ENCODE results near the gene STXBP2. TPM values are rescaled to one million over a fixed set of nuclear protein-coding genes. Genes with fewer than 3 reads are reported as not detected.
"Not testable (repeated sequence)": the region's sequence is repeated elsewhere in the genome, so short reads cannot be mapped to it uniquely, and the experiment has no call there.

STXBP2 gene
- total RNA-seq, 4 donors from 2014 or later = 4.4 to 16.9 (median 14.1) TPM

DNA sequence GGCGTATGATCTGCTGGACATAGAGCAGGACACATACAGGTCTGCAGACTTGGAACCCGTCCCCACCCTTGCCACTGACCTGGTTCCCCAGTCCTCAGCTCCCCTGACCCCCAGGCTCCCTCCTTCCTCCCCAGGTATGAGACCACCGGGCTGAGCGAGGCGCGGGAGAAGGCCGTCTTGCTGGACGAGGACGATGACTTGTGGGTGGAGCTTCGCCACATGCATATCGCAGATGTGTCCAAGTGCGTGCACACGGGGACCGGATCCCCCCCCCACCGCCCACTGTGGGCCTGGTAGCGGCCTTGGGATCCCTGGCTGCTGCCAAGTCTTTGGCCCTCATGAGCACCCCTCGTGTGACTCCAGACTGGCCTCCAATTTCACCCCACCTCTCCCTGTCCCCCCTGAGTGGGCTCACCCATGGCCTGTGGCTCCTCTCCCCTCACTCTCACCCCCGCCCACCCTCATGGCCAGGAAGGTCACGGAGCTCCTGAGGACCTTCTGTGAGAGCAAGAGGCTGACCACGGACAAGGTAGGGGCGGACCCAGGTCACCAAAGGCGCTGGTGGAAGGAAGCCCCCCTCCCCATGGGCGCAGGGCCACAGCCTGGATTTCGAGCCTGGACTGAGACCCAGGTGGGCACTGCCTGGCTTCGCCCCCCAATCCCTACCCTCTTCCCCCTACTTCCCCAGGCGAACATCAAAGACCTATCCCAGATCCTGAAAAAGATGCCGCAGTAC is 5.6 kb downstream of the STXBP2 start:
- 64% methylated on average over 3 of the region's 27 CpGs; no CpG with 5 or more reads in 1 of the 2 donors for WGBS, 2 donors (ENCODE audit: low coverage in 1 of 2)

GRCh38 chr19:7643031-7643415 is 6.1 kb downstream of the STXBP2 start:
- TF ChIP-seq EP300 (IDR thresholded peaks at IDR 0.05) = no peak
- no peak for TF ChIP-seq POLR2AphosphoS5 (IDR thresholded peaks at IDR 0.05)
- TF ChIP-seq, protein P1, sequence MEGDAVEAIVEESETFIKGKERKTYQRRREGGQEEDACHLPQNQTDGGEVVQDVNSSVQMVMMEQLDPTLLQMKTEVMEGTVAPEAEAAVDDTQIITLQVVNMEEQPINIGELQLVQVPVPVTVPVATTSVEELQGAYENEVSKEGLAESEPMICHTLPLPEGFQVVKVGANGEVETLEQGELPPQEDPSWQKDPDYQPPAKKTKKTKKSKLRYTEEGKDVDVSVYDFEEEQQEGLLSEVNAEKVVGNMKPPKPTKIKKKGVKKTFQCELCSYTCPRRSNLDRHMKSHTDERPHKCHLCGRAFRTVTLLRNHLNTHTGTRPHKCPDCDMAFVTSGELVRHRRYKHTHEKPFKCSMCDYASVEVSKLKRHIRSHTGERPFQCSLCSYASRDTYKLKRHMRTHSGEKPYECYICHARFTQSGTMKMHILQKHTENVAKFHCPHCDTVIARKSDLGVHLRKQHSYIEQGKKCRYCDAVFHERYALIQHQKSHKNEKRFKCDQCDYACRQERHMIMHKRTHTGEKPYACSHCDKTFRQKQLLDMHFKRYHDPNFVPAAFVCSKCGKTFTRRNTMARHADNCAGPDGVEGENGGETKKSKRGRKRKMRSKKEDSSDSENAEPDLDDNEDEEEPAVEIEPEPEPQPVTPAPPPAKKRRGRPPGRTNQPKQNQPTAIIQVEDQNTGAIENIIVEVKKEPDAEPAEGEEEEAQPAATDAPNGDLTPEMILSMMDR (IDR thresholded peaks at IDR 0.05) = no peak
- no peak for TF ChIP-seq POLR2A (IDR thresholded peaks at IDR 0.05)
- Histone ChIP-seq H3K27ac (no peak overlapping the region), H3K36me3 (no peaks in the 10 kb centered on the region), H3K27me3 (peaks cover 99% of the 10 kb centered on the region), H3K4me3 (no peak overlapping the region), H3K9me3 (no peaks in the 10 kb centered on the region), H3K4me1 (no peaks in the 10 kb centered on the region)
- no peak for ATAC-seq
- WGBS, 2 donors (ENCODE audit: low coverage in 1 of 2) = 93 to 100% methylated on average over 2 to 3 of the region's 8 CpGs

More for the DNA sequence above, 5.6 kb downstream of the STXBP2 start:
- ATAC-seq = no peak
- TF ChIP-seq POLR2A (IDR thresholded peaks at IDR 0.05) (no peak), POLR2AphosphoS5 (IDR thresholded peaks at IDR 0.05) (no peak), EP300 (IDR thresholded peaks at IDR 0.05) (no peak)
- TF ChIP-seq, protein P1 (IDR thresholded peaks at IDR 0.05) = no peak
- no peak overlapping the region for H3K27ac ChIP-seq
- H3K36me3 ChIP-seq = no peaks in the 10 kb centered on the region
- H3K27me3 ChIP-seq = peaks cover 99% of the 10 kb centered on the region
- no peak overlapping the region for H3K4me3 ChIP-seq
- H3K9me3 ChIP-seq = no peaks in the 10 kb centered on the region
- no peaks in the 10 kb centered on the region for H3K4me1 ChIP-seq

GRCh38 chr19:7643629-7644549 is 7.0 kb downstream of the STXBP2 start:
- ATAC-seq, H3K36me3 ChIP-seq, H3K4me3 ChIP-seq, H3K4me1 ChIP-seq, H3K9me3 ChIP-seq, H3K27ac ChIP-seq: not testable (repeated sequence)
- 37 to 67% methylated on average over 6 to 9 of the region's 10 CpGs for whole genome bisulfite sequencing, 2 donors (ENCODE audit: low coverage in 1 of 2)
- H3K27me3 ChIP-seq = peaks cover 96% of the 10 kb centered on the region

- Histone ChIP-seq H3K27ac (no peak overlapping the region), H3K27me3 (peaks cover 96% of the 10 kb centered on the region), H3K36me3 (no peaks in the 10 kb centered on the region), H3K9me3 (no peaks in the 10 kb centered on the region), H3K4me1 (no peaks in the 10 kb centered on the region), H3K4me3 (no peak overlapping the region)
- ATAC-seq = no peak
- TF ChIP-seq POLR2AphosphoS5 (IDR thresholded peaks at IDR 0.05) (no peak), POLR2A (IDR thresholded peaks at IDR 0.05) (no peak), EP300 (IDR thresholded peaks at IDR 0.05) (no peak)
- TF ChIP-seq, protein P1 (IDR thresholded peaks at IDR 0.05) = no peak
- 93 to 95% methylated on average over 3 to 4 of the region's 20 CpGs for WGBS, 2 donors (ENCODE audit: low coverage in 1 of 2)
Observed at GRCh38 chr19:7644550-7644877, 7.6 kb downstream of the STXBP2 start.

GRCh38 chr19:7645163-7645562 is 8.3 kb downstream of the STXBP2 start:
- no peak for ATAC-seq
- no peak for TF ChIP-seq POLR2AphosphoS5 (IDR thresholded peaks at IDR 0.05)
- TF ChIP-seq EP300 (IDR thresholded peaks at IDR 0.05) = no peak
- TF ChIP-seq, protein P1 (IDR thresholded peaks at IDR 0.05) = no peak
- TF ChIP-seq POLR2A (IDR thresholded peaks at IDR 0.05) = no peak
- 87% methylated on average over 6 of the region's 14 CpGs; no CpG with 5 or more reads in 1 of the 2 donors for WGBS, 2 donors (ENCODE audit: low coverage in 1 of 2)
- Histone ChIP-seq H3K9me3 (no peaks in the 10 kb centered on the region), H3K36me3 (no peaks in the 10 kb centered on the region), H3K4me1 (no peaks in the 10 kb centered on the region), H3K27ac (no peak overlapping the region), H3K4me3 (no peak overlapping the region), H3K27me3 (peaks cover 98% of the 10 kb centered on the region)
